GM12892 (cell line): Measurements from ENCODE around the gene CFAP251.
"Not testable (repeated sequence)": the region's sequence is repeated elsewhere in the genome, so short reads cannot be mapped to it uniquely, and the experiment has no call there.

ENCODE experiments used
- DNase-seq: peaks from one replicate; pipeline ENCODE4 v3.0.0; 2011; ENCODE audit not compliant: insufficient read length
- FAIRE-seq: peaks from 2 replicates; lab custom pipeline; 2011; peaks lifted over from hg19 to GRCh38; lab: Jason Lieb, UNC
- POLR2A ChIP-seq: IDR thresholded peaks from 2 replicates; pipeline ENCODE4 v1.6.1; 2011; ENCODE audit warnings: low read depth, low read length, control low read depth
- POLR2AphosphoS5 ChIP-seq: IDR thresholded peaks from 2 replicates; pipeline ENCODE4 v1.6.1; 2011; ENCODE audit warnings: low read depth, low read length, control low read depth
- TAF1 ChIP-seq: IDR thresholded peaks from 2 replicates; pipeline ENCODE4 v1.6.1; 2011; ENCODE audit warnings: low read depth, mild to moderate bottlenecking, control low read depth, low read length, borderline replicate concordance

Gene CFAP251

DNA sequence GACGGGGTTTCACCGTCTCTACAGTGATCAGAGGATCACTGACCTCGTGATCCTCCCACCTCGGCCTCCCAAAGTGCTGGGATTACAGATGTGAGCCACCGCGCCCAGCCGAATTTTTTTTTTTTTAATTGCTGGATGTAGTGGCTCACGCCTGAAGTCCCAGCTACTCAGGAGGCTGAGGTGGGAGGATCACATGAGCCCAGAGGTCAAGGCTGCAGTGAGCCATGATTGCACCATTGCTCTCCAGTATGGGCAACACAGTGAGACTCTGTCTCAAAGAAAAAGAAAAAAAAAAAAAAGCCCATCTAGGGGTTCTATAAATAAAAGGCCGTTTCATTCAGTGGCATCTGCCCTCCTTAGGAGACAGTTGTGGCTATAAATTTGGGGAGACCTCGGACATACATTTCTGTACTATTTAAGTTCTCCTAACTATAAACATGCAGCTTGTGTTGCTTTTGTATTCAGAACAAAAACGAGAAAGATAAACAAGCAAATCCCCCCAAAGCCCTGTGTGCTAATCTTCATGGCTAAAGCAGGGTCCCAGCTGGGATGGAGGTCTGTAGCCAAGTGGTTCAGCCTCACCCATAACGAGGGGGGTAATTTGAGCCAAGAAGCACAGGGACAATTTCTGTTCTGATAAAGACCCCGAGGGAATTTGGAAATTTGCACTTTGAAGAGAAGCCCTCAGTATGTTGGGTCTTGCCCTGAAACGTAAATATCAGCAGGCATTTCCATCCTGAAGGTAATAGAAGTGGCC lies 68.3 kb downstream of the CFAP251 start:
- TF ChIP-seq TAF1 (no peak), POLR2AphosphoS5 (no peak), POLR2A (no peak)
- DNase-seq: no peak
- FAIRE-seq: no peak

DNA sequence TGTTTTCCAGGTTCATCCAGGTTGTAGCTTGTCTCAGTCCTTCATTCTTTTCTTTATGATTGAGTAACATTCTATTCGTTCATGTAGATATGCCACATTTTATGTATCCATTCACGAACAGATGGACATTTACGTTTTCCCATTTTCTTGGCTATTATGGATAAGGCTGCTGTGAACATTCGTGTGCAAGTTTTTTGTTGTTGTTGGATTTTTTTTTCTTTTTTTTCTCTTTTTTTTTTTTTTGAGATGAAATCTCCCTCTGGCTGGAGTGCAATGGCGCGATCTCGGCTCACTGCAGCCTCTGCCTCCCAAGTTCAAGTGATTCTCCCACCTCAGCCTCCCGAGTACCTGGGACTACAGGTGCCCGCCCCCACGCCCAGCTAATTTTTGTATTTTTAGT lies 70.1 kb downstream of the CFAP251 start:
- FAIRE-seq, DNase-seq: not testable (repeated sequence)

DNA sequence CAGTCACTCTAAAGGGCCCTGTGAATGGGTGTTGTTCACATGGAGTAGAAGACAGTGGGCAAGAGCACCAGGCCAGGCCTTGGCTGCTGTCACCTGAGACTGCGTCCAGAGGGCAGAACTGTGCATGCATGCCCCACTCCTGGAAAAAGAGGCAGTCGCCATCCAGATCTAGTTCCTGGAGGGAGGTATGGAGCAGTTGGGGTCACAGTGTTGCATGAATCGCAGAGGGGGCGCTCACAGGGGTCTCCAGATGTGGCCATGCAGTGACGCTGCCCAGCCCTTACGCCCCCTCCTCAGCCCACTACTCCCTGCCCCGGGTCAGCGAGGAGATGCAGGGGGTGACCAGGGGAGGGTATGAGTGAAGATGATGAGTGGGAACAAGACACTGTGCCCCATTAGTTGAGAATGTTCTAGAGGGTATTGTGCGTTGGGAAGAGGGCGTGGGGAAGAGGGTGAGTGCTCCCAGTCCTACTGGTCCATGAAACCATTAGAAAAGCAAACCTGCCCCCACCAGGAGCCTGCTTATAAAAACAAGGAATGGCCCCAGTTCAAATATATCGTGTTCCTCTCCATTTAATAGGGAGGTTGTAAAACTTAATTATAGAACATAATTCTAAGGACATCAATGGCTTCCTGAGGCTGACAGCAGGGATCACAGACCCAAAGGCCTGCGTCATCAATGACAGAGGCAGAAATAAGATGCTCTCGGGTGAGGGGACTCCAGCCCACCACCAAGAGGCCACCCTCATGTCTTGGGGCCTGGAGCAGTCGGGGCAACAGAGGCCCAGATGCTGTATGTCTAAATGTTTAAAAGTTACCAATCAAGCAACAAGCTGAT lies 71.1 kb downstream of the CFAP251 start:
- FAIRE-seq (no peak), DNase-seq (no peak)
- no peak for TF ChIP-seq POLR2A
- no peak for TF ChIP-seq TAF1
- TF ChIP-seq POLR2AphosphoS5: no peak

- DNase-seq (no peak), FAIRE-seq (no peak)
- no peak for TF ChIP-seq POLR2A
- TF ChIP-seq TAF1: no peak
- no peak for TF ChIP-seq POLR2AphosphoS5
Measured at GRCh38 chr12:121990114-121990647, 71.8 kb downstream of the CFAP251 start.

- TF ChIP-seq POLR2AphosphoS5: peak; percentile 66; the same call in 1 of the 2 replicates
- TF ChIP-seq POLR2A: no peak
- peak; percentile 86 for FAIRE-seq
- no peak for DNase-seq
Measured at GRCh38 chr12:121990692-121991603, 72.6 kb downstream of the CFAP251 start.

- DNase-seq: no peak
- TF ChIP-seq POLR2A: no peak
- no peak for TF ChIP-seq TAF1
- peak; percentile 77; the same call in 1 of the 2 replicates for TF ChIP-seq POLR2AphosphoS5
- FAIRE-seq: peak; percentile 94
Measured at GRCh38 chr12:121992059-121992879, 73.9 kb downstream of the CFAP251 start.

- DNase-seq: no peak
- TF ChIP-seq TAF1 (no peak), POLR2AphosphoS5 (no peak), POLR2A (no peak)
- no peak for FAIRE-seq
Measured at GRCh38 chr12:121996050-121996944, 77.9 kb downstream of the CFAP251 start.

GRCh38 chr12:121996945-121997612 lies 78.7 kb downstream of the CFAP251 start:
- TF ChIP-seq POLR2AphosphoS5: no peak

DNA sequence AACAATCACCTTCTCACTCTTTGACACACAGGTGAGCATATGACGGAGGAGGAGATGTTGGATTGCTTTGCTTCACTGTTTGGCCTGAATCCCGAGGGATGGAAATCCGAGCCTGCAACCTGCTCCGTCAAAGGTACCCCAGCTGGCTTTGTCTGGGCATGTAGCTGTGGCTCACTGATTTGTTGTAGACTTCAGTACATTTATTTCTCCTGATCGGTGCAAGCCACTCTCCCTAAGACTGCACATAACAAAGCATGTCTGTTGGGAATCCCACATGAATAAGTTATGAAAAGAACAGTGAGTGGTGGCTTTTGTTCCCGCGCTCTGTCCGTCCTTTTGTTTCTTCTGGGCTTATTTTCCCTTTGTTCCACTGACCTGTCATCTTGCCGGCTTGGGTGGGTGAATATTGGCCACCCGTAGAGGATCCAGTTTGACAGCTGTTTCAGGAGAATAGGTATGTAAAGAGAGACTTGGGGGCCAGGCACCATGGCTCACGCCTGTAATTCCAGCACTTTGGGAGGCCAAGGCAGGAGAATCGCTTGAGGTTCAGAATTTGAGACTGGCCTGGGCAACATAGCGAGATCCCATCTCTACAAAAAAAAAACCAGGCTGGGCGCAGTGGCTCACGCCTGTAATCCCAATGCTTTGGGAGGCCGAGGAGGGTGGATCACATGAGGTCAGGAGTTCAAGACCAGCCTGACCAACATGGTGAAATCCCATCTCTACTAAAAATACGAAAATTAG lies 83.2 kb downstream of the CFAP251 start:
- no peak for TF ChIP-seq TAF1
- TF ChIP-seq POLR2AphosphoS5: no peak
- TF ChIP-seq POLR2A: no peak
- no peak for FAIRE-seq
- DNase-seq: no peak

More at GRCh38 chr12:121996945-121997612, 78.7 kb downstream of the CFAP251 start:
- FAIRE-seq: no peak
- no peak for DNase-seq
